HCT116 (cell line): ENCODE measurements around the gene PPIL6.

Experiments used
- CTCF ChIP-seq, 3 experiments: fragments of 200-600 bp in 1 of 3; sonication (generic) in 1 of 3; IDR thresholded peaks in 2 of 3; conservative IDR thresholded peaks in 1 of 3; 2 replicates each; pipeline ENCODE4 v1.5.1; 2012 to 2017; ENCODE audit warnings: low read depth in 2 of 3, low read length in 2 of 3, antibody characterized with exemption in 1 of 3, borderline replicate concordance in 1 of 3, control low read depth in 1 of 3, mild to moderate bottlenecking in 1 of 3, mixed read lengths in 1 of 3, mixed run types in 1 of 3, moderate library complexity in 1 of 3; ENCODE audit not compliant: insufficient read depth in 1 of 3
- ELF1 ChIP-seq: IDR thresholded peaks from 2 replicates; pipeline ENCODE4 v1.6.1; 2012; ENCODE audit warnings: low read depth, borderline replicate concordance
- EZH2 ChIP-seq: fragments of 200-600 bp; sonication (generic); IDR thresholded peaks from 2 replicates; pipeline ENCODE4 v1.6.1; 2017; ENCODE audit warnings: antibody characterized with exemption, mixed run types
- JUND ChIP-seq: IDR thresholded peaks from 2 replicates; pipeline ENCODE4 v1.6.1; 2012
- POLR2A ChIP-seq: IDR thresholded peaks from 2 replicates; pipeline ENCODE4 v1.7.0; 2011; ENCODE audit warnings: borderline replicate concordance; ENCODE audit not compliant: insufficient read depth, insufficient read length; ENCODE audit errors: extremely low read depth
- REST ChIP-seq: IDR thresholded peaks from 2 replicates; pipeline ENCODE4 v1.6.1; 2012; ENCODE audit warnings: low read depth
- SIN3A ChIP-seq: IDR thresholded peaks from 2 replicates; pipeline ENCODE4 v1.6.1; 2012; ENCODE audit warnings: low read depth
- YY1 ChIP-seq: IDR thresholded peaks from 2 replicates; pipeline ENCODE4 v1.6.1; 2011; ENCODE audit warnings: low read length, low read depth, moderate library complexity, mild to moderate bottlenecking; ENCODE audit not compliant: insufficient replicate concordance; ENCODE audit errors: extremely low read depth
- ZBTB33 ChIP-seq: IDR thresholded peaks from 2 replicates; pipeline ENCODE4 v1.6.1; 2011; ENCODE audit warnings: mild to moderate bottlenecking, low read length, moderate library complexity; ENCODE audit not compliant: insufficient replicate concordance; ENCODE audit errors: extremely low read depth

DNA sequence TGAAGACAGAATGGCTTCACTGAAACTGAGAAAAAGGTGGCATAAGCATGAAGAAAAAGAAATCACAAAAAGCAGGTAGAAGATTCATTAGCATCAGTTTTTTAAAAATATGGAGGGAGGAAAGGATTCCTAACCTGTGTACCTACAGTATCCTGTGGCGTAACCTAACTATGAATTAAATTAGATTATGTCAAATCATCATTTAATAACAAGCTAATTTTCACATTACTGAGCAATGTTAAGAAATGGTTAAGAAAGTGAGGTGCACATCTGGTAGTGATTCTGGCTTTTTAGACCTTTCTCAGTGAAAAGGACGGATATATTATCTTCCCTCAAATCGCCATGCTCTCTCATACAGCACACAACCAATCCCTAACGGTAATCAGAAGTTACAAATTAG is 70.7 kb downstream of the PPIL6 start:
- TF ChIP-seq JUND: no peak
- TF ChIP-seq ZBTB33: no peak
- no peak for TF ChIP-seq POLR2A
- no peak for TF ChIP-seq ELF1
- no peak for TF ChIP-seq CTCF (IDR thresholded peaks at IDR 0.05 in 2 of 3, conservative IDR thresholded peaks at IDR 0.05 in 1 of 3; ENCODE audit: borderline replicate concordance in 1 of 3, insufficient read depth in 1 of 3, low read depth in 2 of 3, low read length in 2 of 3)
- no peak for TF ChIP-seq EZH2
- TF ChIP-seq SIN3A: no peak
- no peak for TF ChIP-seq YY1
- no peak for TF ChIP-seq REST
